GM21423 (cell line): Measurements from ENCODE around the gene SMIM14.
A peak's percentile ranks its signal among the peaks of the same experiment; 100 is the strongest.
"Not testable (repeated sequence)": the region's sequence is repeated elsewhere in the genome, so short reads cannot be mapped to it uniquely, and the experiment has no call there.

ENCODE experiments used
- ATAC-seq: cut with Tn5 transposase; IDR thresholded peaks from one replicate; pipeline ENCODE4 v1.9.1; 2021; ENCODE audit warnings: mild to moderate bottlenecking, moderate library complexity; ENCODE audit not compliant: unreplicated experiment

SMIM14 gene

DNA sequence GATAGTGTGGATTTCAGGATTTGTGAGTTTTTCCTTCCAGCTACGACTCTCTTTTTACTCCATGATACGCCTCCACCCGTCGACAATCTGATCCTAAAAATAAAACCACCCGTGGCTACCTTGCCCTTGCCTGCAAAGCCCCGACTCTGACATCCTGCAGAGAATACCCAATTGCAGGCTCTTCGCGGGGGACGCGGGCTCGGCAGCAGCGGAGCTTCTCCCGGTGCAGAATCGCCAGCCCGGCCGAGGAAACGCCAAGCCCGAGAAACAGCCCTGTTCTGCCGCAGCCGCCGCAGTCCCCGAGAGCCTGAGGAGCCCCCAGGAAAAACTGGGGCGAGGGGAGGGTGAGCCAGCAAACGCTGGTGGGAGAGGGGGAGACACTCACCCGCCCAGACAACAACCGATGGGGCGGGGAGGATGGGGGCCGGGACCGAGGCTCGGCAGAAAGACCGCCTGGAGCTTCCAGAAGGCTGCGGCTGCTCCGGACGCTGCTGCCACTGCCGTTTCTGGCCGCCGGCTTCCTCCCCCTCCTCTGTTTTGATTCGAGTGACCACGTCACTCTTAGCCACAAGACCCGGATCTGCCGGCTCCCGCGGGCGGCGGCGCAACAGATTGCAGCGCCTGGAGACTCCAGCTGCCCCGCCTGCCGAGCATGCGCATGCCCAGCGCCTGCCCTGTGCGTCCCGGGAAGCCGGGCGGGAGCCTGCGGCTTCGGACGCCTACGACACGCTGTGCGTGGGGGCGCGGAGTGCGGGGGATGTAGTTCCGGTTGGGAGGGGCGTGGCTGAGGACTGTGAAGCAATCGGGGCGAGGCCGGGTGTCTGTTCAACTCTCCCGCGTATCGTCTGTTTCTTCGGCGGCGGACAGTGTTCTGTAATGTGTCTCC lies at the start of gene SMIM14:
TSS of gene SMIM14 (minus strand) at position 512 of the 886 bp plus-strand sequence. CDS start 33,720 bp downstream, outside the sequence.
- ATAC-seq: peak; percentile 67

DNA sequence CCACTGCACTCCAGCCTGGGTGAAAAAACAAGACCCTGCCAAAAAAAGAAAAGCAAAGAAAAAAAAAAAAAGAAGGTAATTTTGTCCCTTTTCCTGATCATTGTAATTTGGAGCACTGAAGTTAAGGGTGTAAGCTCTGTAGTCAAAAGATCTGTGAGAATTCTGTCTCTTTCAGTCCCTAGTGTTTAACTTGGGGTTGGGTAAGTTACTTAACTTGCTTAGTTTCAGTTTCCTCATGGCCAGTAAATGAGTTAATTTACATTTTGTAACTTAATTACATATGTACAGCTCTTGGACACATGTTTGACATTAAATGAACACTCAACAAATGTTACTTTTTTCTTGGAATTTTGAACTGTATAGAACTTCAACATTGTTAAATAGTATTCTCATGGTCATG lies 48.3 kb upstream of the SMIM14 start:
- ATAC-seq: peak; percentile 44

DNA sequence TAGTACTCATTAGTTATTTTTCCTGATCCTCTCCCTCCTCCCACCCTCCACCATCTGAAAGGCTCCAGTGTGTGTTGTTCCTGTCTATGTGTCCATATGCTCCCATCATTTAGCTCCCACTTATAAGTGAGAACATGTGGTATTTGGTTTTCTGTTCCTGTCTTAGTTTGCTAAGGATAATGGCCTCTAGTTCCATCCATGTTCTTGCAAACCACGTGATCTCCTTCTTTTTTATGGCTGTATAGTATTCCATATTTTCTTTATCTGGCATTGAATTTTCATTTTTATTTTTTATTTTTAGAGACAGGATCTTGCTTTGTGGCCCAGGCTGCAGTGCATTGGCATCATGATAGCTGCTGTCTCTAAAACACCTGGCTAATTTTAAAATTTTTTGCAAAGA lies 47.3 kb upstream of the SMIM14 start:
- ATAC-seq: no peak

DNA sequence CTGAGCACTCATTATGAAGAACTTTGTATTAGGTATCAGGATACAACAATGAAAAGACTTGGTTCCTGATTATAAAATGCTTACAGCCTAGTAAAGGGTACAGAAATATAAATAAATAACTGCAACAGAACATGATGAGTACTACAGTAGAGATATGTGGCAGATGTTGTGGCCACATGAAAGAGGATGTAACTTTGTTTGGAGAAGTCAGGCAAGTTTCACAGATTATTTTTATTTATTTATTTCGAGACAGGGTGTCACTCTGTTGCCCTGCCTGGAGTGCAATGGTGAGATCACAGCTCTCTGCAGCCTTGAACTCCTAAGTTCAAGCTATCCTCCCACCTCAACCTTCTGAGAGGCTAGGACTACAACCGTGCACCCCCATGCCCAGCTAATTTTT lies 43.5 kb upstream of the SMIM14 start:
- peak; percentile 67 for ATAC-seq

DNA sequence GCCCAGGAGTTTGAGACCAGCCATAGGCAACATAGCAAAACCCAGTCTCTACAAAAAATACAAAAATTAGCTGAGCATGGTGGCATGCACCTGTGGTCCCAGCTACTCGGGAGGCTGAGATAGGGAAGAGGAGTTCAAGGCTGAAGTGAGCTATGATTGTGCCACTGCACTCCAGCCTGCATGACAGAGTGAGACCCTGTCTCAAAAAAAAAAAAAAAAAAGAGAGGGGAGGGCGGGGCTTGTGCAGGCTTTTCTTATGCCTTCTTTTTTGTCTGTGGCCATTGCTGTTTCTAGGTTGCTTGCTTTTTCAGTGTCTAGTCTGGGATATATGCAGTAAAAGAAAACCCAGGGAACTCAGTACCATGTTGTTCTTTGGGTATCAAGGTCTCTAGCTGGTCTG lies 42.3 kb upstream of the SMIM14 start:
- ATAC-seq: not testable (repeated sequence)

DNA sequence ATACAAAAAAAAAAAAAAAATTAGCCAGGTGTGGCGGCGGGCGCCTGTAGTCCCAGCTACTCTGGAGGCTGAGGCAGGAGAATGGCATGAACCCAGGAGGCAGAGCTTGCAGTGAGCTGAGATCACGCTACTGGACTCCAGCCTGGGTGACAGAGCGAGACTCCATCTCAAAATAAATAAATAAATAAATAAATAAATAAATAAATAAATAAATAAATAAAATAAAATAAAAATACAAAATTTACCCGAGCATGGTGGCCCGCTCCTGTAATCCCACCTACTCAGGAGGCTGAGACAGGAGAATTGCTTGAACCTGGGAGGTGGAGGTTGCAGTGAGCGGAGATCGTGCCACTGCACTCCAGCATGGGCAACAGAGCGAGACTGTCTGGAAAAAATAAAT lies 37.0 kb upstream of the SMIM14 start:
- not testable (repeated sequence) for ATAC-seq

DNA sequence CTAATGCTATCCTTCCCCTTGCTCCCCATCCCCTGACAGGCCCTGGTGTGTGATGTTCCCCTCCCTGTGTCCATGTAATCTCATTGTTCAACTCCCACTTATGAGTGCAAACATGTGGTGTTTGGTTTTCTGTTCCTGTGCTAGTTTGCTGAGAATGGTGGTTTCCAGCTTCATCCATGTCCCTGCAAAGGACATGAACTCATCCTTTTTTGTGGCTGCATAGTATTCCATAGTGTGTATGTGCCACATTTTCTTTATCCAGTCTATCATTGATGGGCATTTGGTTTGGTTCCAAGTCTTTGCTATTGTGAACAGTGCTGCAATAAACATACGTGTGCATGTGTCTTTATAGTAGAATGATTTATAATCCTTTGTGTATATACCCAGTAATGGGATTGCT lies 31.6 kb upstream of the SMIM14 start:
- ATAC-seq: not testable (repeated sequence)

DNA sequence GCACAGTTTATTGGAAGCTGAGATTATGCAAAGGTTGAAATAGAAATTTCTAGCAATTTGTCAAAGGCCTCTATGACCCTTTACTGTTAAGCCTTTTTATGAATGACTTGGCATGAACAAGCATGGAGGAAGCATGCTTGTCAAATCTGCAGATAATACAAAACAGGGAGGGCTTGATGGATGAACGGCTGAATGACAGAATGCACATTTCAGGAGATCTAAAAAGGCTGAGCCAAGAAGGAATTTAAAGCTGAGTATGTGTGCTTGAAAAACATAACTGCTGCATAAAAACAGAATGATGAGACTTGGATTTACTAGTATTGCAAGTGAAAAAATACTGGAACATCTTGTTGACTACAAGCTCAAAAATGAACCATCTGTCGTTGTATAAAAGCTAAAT lies 30.2 kb upstream of the SMIM14 start:
- ATAC-seq: no peak

DNA sequence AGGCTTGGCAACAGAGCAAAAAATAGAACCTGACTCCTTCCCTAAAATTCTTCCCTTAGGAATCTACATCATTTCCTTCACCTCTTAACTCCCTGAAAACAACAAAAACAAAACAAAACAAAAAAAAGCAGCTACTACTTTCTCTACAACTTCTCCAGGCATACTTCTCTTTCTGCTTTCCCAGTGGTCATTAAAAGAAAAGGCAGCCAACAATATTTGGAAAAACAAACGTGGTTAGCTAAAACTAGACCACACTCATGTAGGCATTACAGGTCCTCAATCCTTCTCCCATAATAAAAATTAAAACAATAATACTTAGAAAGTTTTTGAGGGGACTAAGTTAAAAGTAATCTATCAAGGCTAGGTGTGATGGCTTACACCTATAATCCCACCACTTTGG lies 29.0 kb upstream of the SMIM14 start:
- no peak for ATAC-seq

DNA sequence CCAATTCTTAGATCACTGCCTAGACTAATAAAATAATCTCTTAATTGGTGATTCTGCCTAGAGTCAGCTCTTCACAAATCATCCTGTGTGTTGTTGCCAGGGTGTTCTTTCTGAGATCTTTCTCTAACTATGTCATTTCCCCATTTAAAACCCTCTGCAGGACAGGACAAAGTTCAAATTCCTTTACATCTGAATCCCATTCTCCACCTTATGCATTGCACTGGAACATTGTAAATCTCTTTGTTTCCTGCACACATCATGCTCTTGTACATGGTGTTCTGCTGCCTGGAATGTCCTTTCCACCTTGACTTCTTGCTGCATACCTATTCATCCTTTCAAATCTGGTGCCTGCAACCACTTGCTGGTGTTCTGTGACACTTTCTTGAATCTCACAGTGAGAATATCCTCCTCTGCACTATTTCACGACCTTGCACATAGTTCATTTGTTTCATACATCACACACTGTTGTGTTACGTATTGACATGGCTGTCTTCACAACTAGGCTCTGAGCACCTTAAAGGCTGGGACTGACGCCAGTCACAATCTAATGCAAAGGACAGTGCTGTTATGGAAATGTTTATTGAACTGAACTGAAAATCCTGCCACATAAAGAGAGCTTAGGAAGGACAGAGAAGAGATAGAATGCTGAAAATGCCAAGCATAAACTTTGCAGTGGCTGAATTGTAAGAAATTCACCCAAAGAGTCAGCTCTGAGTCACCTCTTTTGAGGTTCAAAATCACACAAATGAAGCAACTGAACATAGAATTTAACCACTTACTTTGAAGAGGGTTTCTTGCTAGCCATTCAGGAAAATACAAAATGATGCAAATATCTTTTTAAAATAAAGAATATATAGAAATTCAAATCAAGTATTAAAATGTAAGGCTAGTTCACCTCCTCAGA lies 26.4 kb upstream of the SMIM14 start:
- ATAC-seq: no peak

DNA sequence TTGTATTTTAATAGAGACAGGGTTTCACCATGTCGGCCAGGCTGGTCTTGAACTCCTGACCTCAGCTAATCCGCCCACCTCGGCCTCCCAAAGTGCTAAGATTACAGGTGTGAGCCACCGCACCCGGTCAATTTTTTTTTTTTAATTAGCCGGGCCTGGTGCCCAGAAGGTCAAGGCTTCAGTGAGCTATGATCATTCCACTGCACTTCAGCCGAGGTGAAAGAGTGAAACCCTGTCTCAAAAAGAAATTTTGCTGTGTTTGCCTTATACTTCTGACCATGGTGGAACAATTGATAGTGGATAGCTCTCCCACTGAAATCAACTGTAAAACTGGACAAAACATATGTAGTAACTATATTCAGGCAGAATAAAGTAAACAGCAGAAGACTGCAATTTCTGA lies 24.0 kb upstream of the SMIM14 start:
- no peak for ATAC-seq

DNA sequence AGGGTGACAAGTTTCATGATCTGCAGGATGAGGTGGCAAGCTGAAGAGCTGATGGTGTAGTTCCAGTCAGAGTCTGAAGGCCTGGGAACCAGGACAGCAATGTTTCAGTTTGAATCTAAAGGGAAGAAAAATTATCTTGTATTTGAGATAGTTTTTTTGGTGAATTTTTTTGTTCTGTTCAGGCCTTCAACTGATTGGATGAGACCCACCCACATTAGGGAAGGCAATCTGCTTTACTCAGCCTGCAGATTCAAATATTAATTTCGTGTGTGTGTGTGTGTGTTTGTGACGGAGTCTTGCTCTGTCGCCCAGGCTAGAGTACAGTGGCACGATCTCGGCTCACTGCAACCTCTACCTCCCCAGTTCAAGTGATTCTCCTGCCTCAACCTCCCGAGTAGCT lies 22.1 kb upstream of the SMIM14 start:
- ATAC-seq: no peak

DNA sequence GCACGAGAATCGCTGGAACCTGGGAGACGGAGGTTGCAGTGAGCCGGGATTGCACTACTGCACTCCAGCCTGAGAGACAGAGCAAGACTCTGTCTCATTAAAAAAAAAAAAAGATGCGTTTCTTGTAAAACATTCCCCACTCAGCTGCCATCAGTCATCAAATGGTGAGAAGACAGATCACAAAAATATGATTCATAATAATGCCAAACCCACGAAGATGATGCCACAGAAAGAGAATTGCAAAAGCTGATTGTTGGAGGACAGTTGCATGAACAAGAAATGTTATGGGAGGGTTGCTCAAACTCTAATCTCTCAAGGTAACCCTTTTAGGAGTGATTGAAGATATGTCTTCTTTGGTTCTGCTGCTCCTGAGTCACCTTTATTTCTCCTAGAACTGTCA lies 21.4 kb upstream of the SMIM14 start:
- ATAC-seq: no peak

DNA sequence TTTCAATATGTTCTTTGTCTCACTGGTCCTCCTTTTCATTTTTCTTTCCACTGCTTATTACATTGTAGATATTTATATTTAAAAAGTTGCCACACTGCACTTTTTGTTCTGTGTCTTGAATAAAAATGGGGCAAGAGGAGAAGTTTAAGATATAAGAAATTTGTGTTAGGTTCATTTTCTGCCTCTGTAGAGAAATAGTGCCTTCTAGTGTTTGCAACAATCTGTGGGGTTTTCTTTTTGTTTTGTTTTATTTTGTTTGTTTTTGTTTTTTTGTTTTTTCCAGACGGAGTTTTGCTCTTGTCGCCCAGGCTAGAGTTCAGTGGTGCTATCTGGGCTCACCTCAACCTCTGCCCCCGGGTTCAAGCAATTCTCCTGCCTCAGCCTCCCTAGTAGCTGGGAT lies 20.1 kb upstream of the SMIM14 start:
- ATAC-seq: no peak

DNA sequence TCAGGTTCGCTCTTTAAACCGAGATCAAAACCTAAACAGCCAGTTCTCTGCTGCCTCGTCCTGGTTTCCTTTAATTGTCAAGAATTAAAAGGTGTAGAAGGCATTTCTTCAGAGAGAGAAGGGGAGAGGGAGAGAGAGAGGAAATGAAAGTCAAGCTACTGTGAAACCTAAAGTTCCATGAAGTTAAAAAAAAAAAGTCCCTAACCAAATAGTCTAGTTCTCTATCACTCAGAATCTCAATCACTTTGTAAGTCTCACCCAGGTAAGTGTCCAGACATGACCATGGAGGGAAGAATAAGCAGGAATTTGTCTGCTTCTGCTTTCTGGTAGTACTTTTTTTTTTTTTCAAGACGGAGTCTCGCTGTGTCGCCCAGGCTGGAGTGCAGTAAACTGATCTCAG lies 18.8 kb upstream of the SMIM14 start:
- ATAC-seq: peak; percentile 75

DNA sequence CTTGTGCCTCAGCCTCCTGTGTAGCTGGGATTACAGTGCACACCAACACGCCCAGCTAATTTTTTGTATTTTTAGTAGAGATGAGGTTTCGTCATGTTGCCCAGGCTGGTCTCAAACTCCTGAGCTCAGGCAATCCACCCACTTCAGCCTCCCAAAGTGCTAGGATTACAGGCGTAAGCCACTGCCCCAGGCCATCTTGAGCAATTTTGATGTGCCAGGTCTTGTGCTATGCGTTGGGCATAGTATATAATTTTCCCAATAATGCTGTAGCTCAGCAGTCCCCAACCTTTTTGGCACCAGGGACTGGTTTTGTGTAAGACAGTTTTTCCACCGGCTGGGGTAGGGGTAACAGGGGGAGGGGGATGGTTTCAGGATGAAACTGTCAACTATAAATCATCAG lies 18.0 kb upstream of the SMIM14 start:
- not testable (repeated sequence) for ATAC-seq

DNA sequence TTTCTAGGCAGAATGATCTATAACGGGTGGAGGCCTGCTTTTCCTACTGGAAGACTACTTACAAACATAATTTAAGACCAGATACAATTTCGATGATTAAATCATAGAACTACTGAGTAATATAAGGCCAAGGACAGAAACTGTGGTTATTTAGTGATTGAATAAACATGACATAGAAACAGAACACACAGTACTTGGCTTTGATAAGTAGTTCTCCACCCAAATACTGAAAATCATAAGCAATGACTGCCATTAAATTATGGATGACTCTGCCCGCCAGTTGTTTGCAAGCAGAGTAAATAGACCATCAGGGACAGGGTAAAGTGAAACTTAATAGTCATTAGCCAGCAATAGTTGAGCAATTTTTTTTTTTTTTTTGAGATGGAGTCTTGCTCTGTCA lies 17.2 kb upstream of the SMIM14 start:
- ATAC-seq: no peak

DNA sequence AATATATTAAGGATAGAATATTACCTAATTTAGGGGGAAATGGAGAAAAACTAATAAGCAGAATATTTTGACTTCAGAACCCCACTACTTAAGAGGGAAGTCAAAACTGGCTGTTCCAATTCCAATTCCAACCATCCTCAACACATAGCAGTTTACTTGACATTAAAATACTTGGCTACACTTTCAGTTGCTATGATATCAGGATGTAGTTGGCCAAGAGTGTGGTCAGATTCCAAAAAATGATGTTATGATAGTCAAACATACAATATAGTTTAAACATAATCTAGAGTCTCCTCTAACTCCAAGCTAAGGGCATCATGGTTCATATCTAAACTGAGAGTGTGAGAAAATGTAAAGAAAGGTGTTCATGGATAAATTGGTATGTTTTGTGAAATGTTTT lies 16.5 kb upstream of the SMIM14 start:
- no peak for ATAC-seq

DNA sequence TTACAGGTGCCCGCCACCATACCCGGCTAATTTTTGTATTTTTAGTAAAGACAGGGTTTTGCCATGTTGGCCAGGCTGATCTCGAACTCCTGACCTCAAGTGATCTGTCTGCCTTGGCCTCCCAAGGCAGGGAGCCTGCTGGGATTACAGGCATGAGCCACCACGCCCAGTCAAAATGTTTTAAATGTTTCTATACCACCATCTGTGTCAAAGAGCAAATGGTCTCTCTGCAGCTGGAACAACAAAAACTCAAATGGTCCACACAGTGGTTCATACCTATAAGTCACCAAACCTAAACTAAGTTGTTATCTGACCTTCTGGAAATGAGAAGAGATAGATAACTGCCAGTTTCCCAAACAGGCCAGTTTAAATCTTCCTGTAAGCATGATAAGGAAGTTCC lies 12.9 kb upstream of the SMIM14 start:
- ATAC-seq: not testable (repeated sequence)

DNA sequence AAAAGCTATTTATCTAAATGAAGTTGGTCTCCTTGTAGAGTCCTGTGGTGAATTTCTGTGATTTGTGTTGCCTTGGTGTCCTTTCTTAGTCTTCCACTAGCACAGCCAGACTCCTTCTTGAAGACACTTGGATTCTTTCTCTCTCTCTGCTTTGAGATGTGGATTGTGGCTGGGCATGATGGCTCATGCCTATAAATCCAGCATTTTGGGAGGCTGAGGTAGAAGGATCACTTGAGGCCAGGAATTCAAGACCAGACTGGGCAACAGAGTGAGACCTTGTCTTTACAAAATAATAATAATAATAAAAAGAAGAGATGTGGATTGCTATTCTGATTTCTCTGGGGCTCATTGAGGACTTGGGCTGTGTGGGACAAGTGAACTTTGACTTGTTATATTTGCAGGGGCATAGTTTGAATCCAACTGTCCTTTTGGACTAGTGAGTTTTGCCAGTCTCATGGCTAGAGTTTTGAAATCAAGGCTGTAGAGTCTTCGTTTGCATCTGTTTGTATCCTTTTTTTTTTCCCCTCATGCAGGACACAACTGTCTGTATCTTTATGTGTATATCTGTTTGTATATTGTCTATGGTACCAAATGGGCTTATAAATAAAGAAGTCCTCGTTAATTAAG lies 11.1 kb upstream of the SMIM14 start:
- no peak for ATAC-seq

DNA sequence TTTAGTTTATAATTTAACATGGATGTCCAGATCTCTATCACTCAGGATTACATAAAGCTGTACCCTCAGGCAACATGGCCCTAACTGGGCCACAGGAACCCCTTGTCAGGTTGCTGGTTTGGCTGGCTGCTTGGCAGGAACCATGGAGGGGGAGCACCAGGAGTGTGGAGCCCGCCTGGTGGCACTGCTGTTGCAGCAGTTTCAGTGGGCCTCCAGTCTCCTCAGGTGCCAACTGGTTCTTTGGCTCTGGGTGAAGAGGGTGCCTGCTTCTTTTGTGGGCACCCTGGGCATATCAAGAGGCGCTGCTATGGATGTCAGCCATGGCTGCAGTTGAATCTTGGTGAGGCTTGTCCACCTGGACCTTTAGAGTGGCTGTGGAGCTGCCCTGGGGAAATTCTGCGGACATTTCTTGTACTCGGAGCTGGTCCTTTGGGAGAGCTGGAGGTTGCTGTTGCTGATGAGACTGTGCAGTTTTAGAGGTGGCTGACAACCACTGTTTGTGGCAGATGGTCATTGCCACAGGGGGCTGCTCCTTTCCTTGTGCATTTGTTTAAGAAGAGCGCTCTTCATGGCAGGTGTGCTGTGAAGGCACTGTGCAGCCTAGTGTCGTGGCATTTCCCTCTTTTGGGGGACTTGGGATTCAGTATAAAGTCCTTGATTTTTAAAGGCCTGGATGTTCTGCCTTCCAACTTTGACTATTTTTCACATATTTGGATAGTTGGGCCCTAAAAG lies 10.3 kb upstream of the SMIM14 start:
- no peak for ATAC-seq
